GM18868 (cell line): ENCODE measurements around the gene MPC1.

Source experiments
- ATAC-seq: cut with Tn5 transposase; IDR thresholded peaks from one replicate; pipeline ENCODE4 v1.9.1; 2021; ENCODE audit warnings: mild to moderate bottlenecking, moderate library complexity; ENCODE audit not compliant: unreplicated experiment

Gene MPC1

GRCh38 chr6:166318649-166319600, 63.8 kb downstream of the MPC1 start:
- ATAC-seq, result no peak

DNA sequence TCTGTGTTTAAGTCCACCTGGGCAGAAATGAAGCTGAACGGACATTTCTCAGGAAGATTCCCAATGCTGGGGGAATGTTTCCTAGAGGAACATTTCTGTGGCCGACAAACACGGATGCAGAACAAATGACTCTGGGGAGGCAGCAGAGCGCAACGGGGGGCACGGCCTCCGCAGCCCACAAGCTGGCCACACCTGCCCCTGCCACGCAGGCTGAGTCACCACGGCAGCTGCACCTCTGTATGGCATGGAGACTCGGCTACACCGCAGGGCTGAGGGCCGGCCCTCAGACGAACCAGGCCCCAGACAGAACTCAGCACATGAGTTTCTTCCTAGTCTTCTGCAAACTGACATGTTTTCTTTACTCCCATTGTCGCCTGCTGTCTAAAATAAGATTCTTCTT, 64.5 kb downstream of the MPC1 start:
- no peak for ATAC-seq

DNA sequence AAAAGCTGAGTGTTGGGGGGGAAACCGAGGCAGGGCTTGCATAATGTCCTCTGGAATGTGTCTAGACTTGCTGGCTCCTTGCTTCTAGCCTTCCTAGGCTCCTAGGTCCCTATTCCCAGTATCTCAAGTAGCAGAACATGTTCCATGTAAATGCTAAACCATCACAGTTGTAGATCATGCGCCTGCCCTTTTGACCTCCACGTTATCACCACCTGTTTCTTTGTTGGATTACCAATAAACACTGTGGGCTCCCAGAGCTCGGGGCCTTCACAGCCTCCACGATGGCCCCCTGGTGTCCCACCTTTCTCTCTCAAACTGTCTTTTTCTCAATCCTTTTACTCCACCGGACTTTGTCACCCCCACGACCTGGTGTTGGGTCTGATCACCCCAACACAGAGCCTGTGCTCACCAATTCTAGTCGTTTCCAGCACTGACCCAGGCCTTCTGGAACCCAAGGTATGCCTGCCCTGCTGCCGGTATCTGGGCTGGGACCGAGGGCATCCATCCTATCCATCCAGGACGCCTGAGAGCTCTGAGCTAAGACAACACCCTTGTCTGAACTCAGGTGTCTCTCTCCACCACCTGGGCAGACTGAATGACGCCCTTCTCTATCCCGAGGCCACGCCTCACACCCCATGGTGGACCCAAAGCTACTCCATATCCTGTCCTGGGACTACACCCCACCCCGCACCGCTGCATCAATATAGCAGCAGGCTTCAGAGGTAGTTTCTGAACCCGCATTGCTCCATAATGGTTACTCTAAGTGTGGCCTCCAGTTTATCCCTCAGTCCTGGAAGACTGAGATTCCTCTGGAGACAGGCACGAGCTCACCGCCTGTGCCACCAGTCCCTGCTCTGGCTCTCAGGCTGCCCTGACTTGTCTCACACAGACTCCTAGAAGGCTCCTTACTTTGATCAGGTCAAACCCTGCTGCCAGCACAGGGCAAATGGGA, 65.2 kb downstream of the MPC1 start:
- no peak for ATAC-seq

- ATAC-seq, result no peak
Measured at GRCh38 chr6:166315436-166315835, 67.3 kb downstream of the MPC1 start.
